HCT116 (cell line): ENCODE data around the gene POLR1A. TPM values are rescaled to one million over a fixed set of nuclear protein-coding genes. Genes with fewer than 3 reads are reported as not detected.

ENCODE experiments used
- ATAC-seq: fragments of 200-7000 bp; cut with Tn5 transposase; 2 replicates; pipeline ENCODE4 v1.9.1; 2020; ENCODE audit warnings: mild to moderate bottlenecking, moderate library complexity
- BruUV-seq: library from RNA; stranded (reverse); fragments of 400-500 nt; replicated peaks from 2 replicates; lab custom pipeline; 2021; lab: Mats Ljungman, UMichigan
- CTCF ChIA-PET: fragments of 300-600 bp; sonication (Branson Sonifier 250); formaldehyde crosslinking; loops from one replicate; lab custom pipeline; 2021; ENCODE audit warnings: antibody characterized with exemption; lab: Charles Lee
- POLR2A ChIA-PET: fragments of 300-600, 350-600 bp; sonication (Branson Sonifier 250); formaldehyde crosslinking; loops from one replicate; lab custom pipeline; 2021; ENCODE audit warnings: antibody characterized with exemption; lab: Charles Lee
- RAD21 ChIA-PET, 2 experiments: fragments of 300-600 bp; sonication (Branson Sonifier 250); formaldehyde crosslinking; loops; one replicate each; lab custom pipeline; 2023; ENCODE audit warnings: low total read pairs in 2 of 2; ENCODE audit not compliant: uncharacterized antibody in 2 of 2, unreplicated experiment in 2 of 2, low non-redundant PET in 1 of 2; lab: Charles Lee
- DNase-seq: peaks from one replicate; pipeline ENCODE4 v3.0.0-alpha.2; 2010; ENCODE audit warnings: low read depth, low spot score
- H2AFZ ChIP-seq: fragments of 200-600 bp; shearing (Covaris generic), sonication (generic); 2 replicates; pipeline ENCODE4 v1.6.1; 2017; ENCODE audit warnings: low read depth, mixed run types, mixed read lengths, antibody characterized with exemption, low read length; ENCODE audit not compliant: poor library complexity, severe bottlenecking
- H3K27ac ChIP-seq: 2 replicates; pipeline ENCODE4 v1.5.1; 2012; ENCODE audit warnings: low read depth, low read length
- H3K27me3 ChIP-seq: fragments of 200-600 bp; sonication (generic); 2 replicates; pipeline ENCODE4 v1.6.1; 2016; ENCODE audit warnings: mixed run types, low read length, mixed read lengths; ENCODE audit not compliant: insufficient read depth
- H3K36me3 ChIP-seq, 2 experiments: fragments of 200-500 bp in 1 of 2; fragments of 200-600 bp in 1 of 2; sonication (Bioruptor generic) in 1 of 2; sonication (generic) in 1 of 2; 2 replicates each; pipeline versions ENCODE4 v1.5.1 to v1.6.1; 2014 to 2016; ENCODE audit warnings: low read length in 2 of 2, inconsistent platforms in 1 of 2, mixed read lengths in 1 of 2, mixed run types in 1 of 2; ENCODE audit not compliant: insufficient read depth in 2 of 2, control insufficient read depth in 1 of 2
- H3K4me1 ChIP-seq, 2 experiments: fragments of 200-600 bp in 1 of 2; sonication (generic) in 1 of 2; 2 replicates each; pipeline versions ENCODE4 v1.5.1 to v1.6.1; 2012 to 2017; ENCODE audit warnings: low read length in 2 of 2, inconsistent platforms in 1 of 2, mild to moderate bottlenecking in 1 of 2, mixed read lengths in 1 of 2, mixed run types in 1 of 2, moderate library complexity in 1 of 2; ENCODE audit not compliant: insufficient read depth in 2 of 2, control insufficient read depth in 1 of 2
- H3K4me2 ChIP-seq: fragments of 200-600 bp; sonication (generic); 2 replicates; pipeline ENCODE4 v1.6.1; 2017; ENCODE audit warnings: mixed run types, low read length, mixed read lengths
- H3K4me3 ChIP-seq, 2 experiments: fragments of 200-600 bp in 1 of 2; sonication (generic) in 1 of 2; replicated peaks in 1 of 2; 2 replicates each; pipeline ENCODE4 v1.5.1; 2011 to 2016; ENCODE audit warnings: low read length in 2 of 2, control low read depth in 1 of 2, low read depth in 1 of 2, mild to moderate bottlenecking in 1 of 2, mixed read lengths in 1 of 2, mixed run types in 1 of 2
- H3K79me2 ChIP-seq: fragments of 200-600 bp; sonication (generic); 2 replicates; pipeline ENCODE4 v1.6.1; 2017; ENCODE audit warnings: mild to moderate bottlenecking, mixed run types, low read length, moderate library complexity, mixed read lengths; ENCODE audit not compliant: insufficient read depth
- H3K9ac ChIP-seq: fragments of 200-600 bp; sonication (generic); 2 replicates; pipeline ENCODE4 v1.6.1; 2016; ENCODE audit warnings: low read length, mixed read lengths
- H3K9me2 ChIP-seq: fragments of 200-600 bp; sonication (generic), shearing (Covaris generic); 2 replicates; pipeline ENCODE4 v1.6.1; 2017; ENCODE audit warnings: mixed run types, mild to moderate bottlenecking, moderate library complexity; ENCODE audit not compliant: insufficient read depth
- H3K9me3 ChIP-seq, 2 experiments: fragments of 200-500 bp in 1 of 2; fragments of 200-600 bp in 1 of 2; sonication (Bioruptor generic) in 1 of 2; sonication (generic) in 1 of 2; 2 replicates each; pipeline ENCODE4 v1.6.1; 2014 to 2017; ENCODE audit warnings: low read length in 2 of 2, mixed read lengths in 2 of 2, inconsistent platforms in 1 of 2, low read depth in 1 of 2, mild to moderate bottlenecking in 1 of 2, mixed run types in 1 of 2, moderate library complexity in 1 of 2; ENCODE audit not compliant: control insufficient read depth in 1 of 2, insufficient read depth in 1 of 2
- H4K20me1 ChIP-seq: fragments of 200-600 bp; sonication (generic), shearing (Covaris generic); 2 replicates; pipeline ENCODE4 v1.6.1; 2017; ENCODE audit warnings: mixed run types, mild to moderate bottlenecking, moderate library complexity; ENCODE audit not compliant: insufficient read depth
- CBX3 ChIP-seq: IDR thresholded peaks from 2 replicates; pipeline ENCODE4 v1.6.1; 2012; ENCODE audit warnings: low read depth
- CEBPB ChIP-seq: IDR thresholded peaks from 2 replicates; pipeline ENCODE4 v1.6.1; 2012; ENCODE audit warnings: low read depth
- EGR1 ChIP-seq: IDR thresholded peaks from 2 replicates; pipeline ENCODE4 v1.6.1; 2012; ENCODE audit warnings: low read depth
- ELF1 ChIP-seq: IDR thresholded peaks from 2 replicates; pipeline ENCODE4 v1.6.1; 2012; ENCODE audit warnings: low read depth, borderline replicate concordance
- EZH2 ChIP-seq: fragments of 200-600 bp; sonication (generic); IDR thresholded peaks from 2 replicates; pipeline ENCODE4 v1.6.1; 2017; ENCODE audit warnings: antibody characterized with exemption, mixed run types
- JUND ChIP-seq: IDR thresholded peaks from 2 replicates; pipeline ENCODE4 v1.6.1; 2012
- POLR2A ChIP-seq: IDR thresholded peaks from 2 replicates; pipeline ENCODE4 v1.7.0; 2011; ENCODE audit warnings: borderline replicate concordance; ENCODE audit not compliant: insufficient read depth, insufficient read length; ENCODE audit errors: extremely low read depth
- RAD21 ChIP-seq: IDR thresholded peaks from 2 replicates; pipeline ENCODE4 v1.6.1; 2012; ENCODE audit warnings: low read depth, mild to moderate bottlenecking
- REST ChIP-seq: IDR thresholded peaks from 2 replicates; pipeline ENCODE4 v1.6.1; 2012; ENCODE audit warnings: low read depth
- SIN3A ChIP-seq: IDR thresholded peaks from 2 replicates; pipeline ENCODE4 v1.6.1; 2012; ENCODE audit warnings: low read depth
- SP1 ChIP-seq: IDR thresholded peaks from 2 replicates; pipeline ENCODE4 v1.6.1; 2012; ENCODE audit warnings: low read depth
- SRF ChIP-seq: IDR thresholded peaks from 2 replicates; pipeline ENCODE4 v1.6.1; 2012; ENCODE audit warnings: low read depth
- TCF7L2 ChIP-seq: IDR thresholded peaks from 2 replicates; pipeline ENCODE4 v1.7.0; 2011; ENCODE audit warnings: borderline replicate concordance, inconsistent platforms; ENCODE audit not compliant: insufficient read depth, insufficient read length; ENCODE audit errors: extremely low read depth
- ZBTB33 ChIP-seq: IDR thresholded peaks from 2 replicates; pipeline ENCODE4 v1.6.1; 2011; ENCODE audit warnings: mild to moderate bottlenecking, low read length, moderate library complexity; ENCODE audit not compliant: insufficient replicate concordance; ENCODE audit errors: extremely low read depth
- ZFX ChIP-seq: fragments of 450-650 bp; IDR thresholded peaks from 2 replicates; pipeline ENCODE4 v1.6.1; 2017
- ZNF274 ChIP-seq: fragments of 200-500 bp; sonication (Bioruptor generic); IDR thresholded peaks from 2 replicates; pipeline ENCODE4 v1.6.1; 2014; ENCODE audit warnings: mild to moderate bottlenecking, low read depth, low read length, inconsistent platforms
- intact Hi-C: fragments of 100-400 bp; cut with micrococcal nuclease; formaldehyde crosslinking; loops from 2 replicates; pipeline ENCODE4 v1.10.0; 2022
- total RNA-seq: library from RNA; stranded (reverse); gene quantifications from one replicate; pipeline ENCODE4 v1.2.1, GENCODE V29; 2021; ENCODE audit not compliant: unreplicated experiment

Gene POLR1A
- total RNA-seq, 1 experiment from 2014 or later: 46.6 TPM

DNA sequence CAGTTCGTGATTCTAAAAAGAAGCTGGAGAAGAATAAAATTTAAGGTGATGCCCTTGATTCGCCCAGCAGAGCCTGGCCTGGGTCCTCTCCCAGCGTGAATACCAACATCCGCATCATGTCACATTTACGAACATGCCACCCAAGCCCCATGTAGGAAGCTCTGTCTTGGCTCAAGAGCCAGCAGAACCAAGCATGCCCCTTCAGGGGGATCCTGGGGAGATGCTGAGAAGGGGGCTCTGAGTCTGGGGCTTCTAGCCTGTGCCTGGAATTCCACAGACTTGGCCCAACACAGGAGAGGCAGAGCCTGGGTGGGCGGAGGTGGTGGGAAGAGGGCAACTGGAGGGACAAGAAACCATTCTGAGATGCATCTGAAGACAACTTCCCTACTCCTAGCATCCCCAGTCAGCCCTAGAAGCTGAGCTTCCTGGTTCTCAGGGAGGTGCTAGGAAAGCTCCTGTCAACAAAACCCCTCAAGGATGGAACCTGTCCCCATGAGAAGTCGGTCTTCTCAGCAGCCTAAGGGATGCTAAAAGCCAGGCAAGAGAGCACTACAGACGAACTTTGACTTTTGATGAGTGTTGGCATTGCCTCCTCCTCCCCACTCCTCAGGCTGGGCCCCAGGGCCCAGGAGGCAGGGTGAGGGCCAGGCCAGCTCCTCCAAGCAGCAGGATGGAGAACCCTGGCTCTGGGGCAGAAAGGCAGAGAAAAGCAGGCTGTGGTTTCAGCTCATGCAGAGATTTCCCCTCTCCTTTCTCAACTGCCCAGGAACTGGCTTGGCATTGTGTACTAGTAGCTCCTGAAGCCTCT lies 57.9 kb downstream of the POLR1A start:
- H4K20me1 ChIP-seq: no peaks in the 10 kb centered on the region
- ChIA-PET CTCF (no interaction called here), RAD21 (no interaction called here), POLR2A (no interaction called here)
- BruUV-seq: no TSS peak
- DNase-seq (no peak), ATAC-seq (no peak)
- no peaks in the 10 kb centered on the region for H3K9me2 ChIP-seq
- H3K4me1 ChIP-seq: no peaks in the 10 kb centered on the region
- no peak overlapping the region for H3K4me3 ChIP-seq
- no peaks in the 10 kb centered on the region for H3K9me3 ChIP-seq
- H3K9ac ChIP-seq: no peak overlapping the region
- intact Hi-C loops: no loop called here
- no peaks in the 10 kb centered on the region for H3K79me2 ChIP-seq
- H3K27me3 ChIP-seq: no peaks in the 10 kb centered on the region
- TF ChIP-seq ZNF274 (no peak), TCF7L2 (no peak), SP1 (no peak), JUND (no peak), ZFX (no peak), CEBPB (no peak), ELF1 (no peak), SIN3A (no peak), CBX3 (no peak), EZH2 (no peak), EGR1 (no peak)
- H3K4me2 ChIP-seq: no peak overlapping the region
- H3K36me3 ChIP-seq: peaks cover 46 to 56% of the 10 kb centered on the region in 2 experiments
- H3K27ac ChIP-seq: no peak overlapping the region
- no peak overlapping the region for H2AFZ ChIP-seq

- intact Hi-C loops: no loop called here
- no peak for DNase-seq
- H3K27me3 ChIP-seq: no peaks in the 10 kb centered on the region
- no peak overlapping the region for H3K9ac ChIP-seq
- H3K27ac ChIP-seq: no peak overlapping the region
- ChIA-PET CTCF (no interaction called here), POLR2A (no interaction called here), RAD21 (no interaction called here)
- no peak overlapping the region for H3K4me3 ChIP-seq
- no TSS peak for BruUV-seq
- ATAC-seq: no peak
- no peak overlapping the region for H3K4me2 ChIP-seq
- peaks cover 48 to 61% of the 10 kb centered on the region in 2 experiments for H3K36me3 ChIP-seq
- H3K4me1 ChIP-seq: no peaks in the 10 kb centered on the region
- H3K9me3 ChIP-seq: no peaks in the 10 kb centered on the region
- H2AFZ ChIP-seq: no peak overlapping the region
- no peaks in the 10 kb centered on the region for H4K20me1 ChIP-seq
- no peaks in the 10 kb centered on the region for H3K79me2 ChIP-seq
- no peaks in the 10 kb centered on the region for H3K9me2 ChIP-seq
- TF ChIP-seq POLR2A: no peak
- TF ChIP-seq SRF: no peak
- TF ChIP-seq RAD21: no peak
- no peak for TF ChIP-seq EGR1
- TF ChIP-seq ELF1: no peak
- no peak for TF ChIP-seq REST
- TF ChIP-seq TCF7L2: no peak
- no peak for TF ChIP-seq CBX3
- no peak for TF ChIP-seq ZBTB33
- no peak for TF ChIP-seq ZNF274
These were observed 60.1 kb downstream of the POLR1A start for GRCh38 chr2:86045541-86045940.
